ENCODE data around the gene NTRK2. TPM values are rescaled to one million over a fixed set of nuclear protein-coding genes. Genes with fewer than 3 reads are reported as not detected.
A peak's percentile ranks its signal among the peaks of the same experiment; 100 is the strongest.

NTRK2 gene
- total and polyA plus RNA-seq, 8 donors: 6.0 to 31.4 (median 14.5) TPM

DNA sequence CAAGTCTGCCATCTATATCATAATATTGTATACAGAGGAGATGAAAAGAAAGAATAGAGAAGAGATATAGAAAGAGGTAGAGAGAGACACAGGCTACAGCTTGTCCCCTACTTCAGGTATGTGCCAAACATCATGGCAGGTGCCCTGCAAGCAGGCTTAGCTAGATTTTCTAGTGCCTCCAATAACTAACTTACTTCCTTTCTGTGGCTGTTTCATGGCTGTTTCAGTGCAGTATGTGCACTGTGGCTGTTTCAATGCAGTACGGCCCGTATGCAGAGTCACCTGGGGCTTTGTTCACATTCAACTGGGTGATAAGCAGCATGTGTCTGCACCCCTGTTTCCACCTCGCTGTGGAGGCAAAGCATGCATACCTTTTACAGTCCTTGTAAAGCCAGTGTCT, 327.2 kb downstream of the NTRK2 start:
- no peak for ATAC-seq
- H3K27me3 ChIP-seq: no peaks in the 10 kb centered on the region
- 81 to 86% methylated on average over 3 of the region's 3 CpGs for WGBS, 2 donors
- TF ChIP-seq CTCF (IDR thresholded peaks at IDR 0.05): no peak
- DNase-seq: no peak
- H3K4me1 ChIP-seq: no peaks in the 10 kb centered on the region
- FAIRE-seq: no peak
- no peaks in the 10 kb centered on the region for H3K9me3 ChIP-seq
- H3K4me3 ChIP-seq: no peak overlapping the region
- no peak overlapping the region for H3K27ac ChIP-seq
- intact Hi-C loops (cut with DNase I): no loop called here
- no peaks in the 10 kb centered on the region for H3K36me3 ChIP-seq

GRCh38 chr9:84997472-84997871, 327.9 kb downstream of the NTRK2 start:
- peak in 1 of 6 donors; percentile 22 for DNase-seq
- WGBS, 2 donors: 81 to 88% methylated on average over 2 of the region's 2 CpGs
- no peak for ATAC-seq
- Histone ChIP-seq H3K36me3 (no peaks in the 10 kb centered on the region), H3K9me3 (no peaks in the 10 kb centered on the region), H3K4me1 (no peaks in the 10 kb centered on the region), H3K27me3 (peaks cover 0 to 4% (median 0%) of the 10 kb centered on the region in 4 donors), H3K4me3 (no peak overlapping the region), H3K27ac (no peak overlapping the region)
- TF ChIP-seq CTCF (IDR thresholded peaks at IDR 0.05): no peak
- intact Hi-C loops (cut with DNase I): no loop called here
- FAIRE-seq: no peak

- no peak for TF ChIP-seq CTCF (IDR thresholded peaks at IDR 0.05)
- FAIRE-seq (no peak), ATAC-seq (no peak), DNase-seq (no peak)
- Histone ChIP-seq H3K36me3 (no peaks in the 10 kb centered on the region), H3K9me3 (no peaks in the 10 kb centered on the region), H3K4me3 (no peak overlapping the region), H3K27ac (no peak overlapping the region), H3K27me3 (peaks cover 0 to 4% (median 0%) of the 10 kb centered on the region in 4 donors), H3K4me1 (no peaks in the 10 kb centered on the region)
- intact Hi-C loops (cut with DNase I): no loop called here
- WGBS, 2 donors: 36 to 53% methylated on average over 2 of the region's 2 CpGs
Measured at GRCh38 chr9:84998639-84999038, 329.1 kb downstream of the NTRK2 start.

GRCh38 chr9:84999788-85000187, 330.3 kb downstream of the NTRK2 start:
- H3K27ac ChIP-seq: no peak overlapping the region
- 69 to 73% methylated on average over 7 of the region's 7 CpGs for WGBS, 2 donors
- intact Hi-C loops (cut with DNase I): no loop called here
- H3K9me3 ChIP-seq: no peaks in the 10 kb centered on the region
- no peaks in the 10 kb centered on the region for H3K36me3 ChIP-seq
- no peak for ATAC-seq
- no peak for DNase-seq
- H3K4me3 ChIP-seq: no peak overlapping the region
- H3K27me3 ChIP-seq: peaks cover 0 to 4% (median 0%) of the 10 kb centered on the region in 4 donors
- TF ChIP-seq CTCF (IDR thresholded peaks at IDR 0.05): no peak
- FAIRE-seq: no peak
- no peaks in the 10 kb centered on the region for H3K4me1 ChIP-seq

DNA sequence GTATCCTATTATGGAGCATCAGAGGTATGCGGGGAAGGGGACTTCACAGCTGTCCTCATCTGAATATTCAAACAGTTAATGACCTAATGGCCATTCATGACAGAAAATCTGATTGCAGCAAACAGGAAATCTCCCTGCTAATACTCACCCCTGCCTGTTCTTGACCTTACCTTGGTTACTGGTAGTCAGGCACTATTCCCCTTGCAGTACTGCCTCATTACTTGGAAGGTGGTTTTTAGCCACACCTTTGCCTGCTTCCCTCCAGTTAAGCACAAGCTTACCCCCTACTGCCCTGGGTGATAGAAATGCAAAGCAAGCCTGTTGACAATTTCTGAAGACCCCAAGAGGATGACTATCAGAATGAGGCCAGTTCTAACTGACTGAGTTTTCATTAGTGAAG, 332.4 kb downstream of the NTRK2 start:
- no peak for TF ChIP-seq CTCF (IDR thresholded peaks at IDR 0.05)
- FAIRE-seq: no peak
- ATAC-seq: no peak
- H3K4me1 ChIP-seq: no peaks in the 10 kb centered on the region
- no peak overlapping the region for H3K27ac ChIP-seq
- H3K4me3 ChIP-seq: no peak overlapping the region
- peaks cover 0 to 4% (median 0%) of the 10 kb centered on the region in 4 donors for H3K27me3 ChIP-seq
- H3K36me3 ChIP-seq: no peaks in the 10 kb centered on the region
- intact Hi-C loops (cut with DNase I): no loop called here
- 86 to 89% methylated on average over 1 of the region's 1 CpG for WGBS, 2 donors
- H3K9me3 ChIP-seq: no peaks in the 10 kb centered on the region
- no peak for DNase-seq

Measured in pancreas (tissue), 10 donors.